Measurements from ENCODE around the gene GPR39.

Gene GPR39

DNA sequence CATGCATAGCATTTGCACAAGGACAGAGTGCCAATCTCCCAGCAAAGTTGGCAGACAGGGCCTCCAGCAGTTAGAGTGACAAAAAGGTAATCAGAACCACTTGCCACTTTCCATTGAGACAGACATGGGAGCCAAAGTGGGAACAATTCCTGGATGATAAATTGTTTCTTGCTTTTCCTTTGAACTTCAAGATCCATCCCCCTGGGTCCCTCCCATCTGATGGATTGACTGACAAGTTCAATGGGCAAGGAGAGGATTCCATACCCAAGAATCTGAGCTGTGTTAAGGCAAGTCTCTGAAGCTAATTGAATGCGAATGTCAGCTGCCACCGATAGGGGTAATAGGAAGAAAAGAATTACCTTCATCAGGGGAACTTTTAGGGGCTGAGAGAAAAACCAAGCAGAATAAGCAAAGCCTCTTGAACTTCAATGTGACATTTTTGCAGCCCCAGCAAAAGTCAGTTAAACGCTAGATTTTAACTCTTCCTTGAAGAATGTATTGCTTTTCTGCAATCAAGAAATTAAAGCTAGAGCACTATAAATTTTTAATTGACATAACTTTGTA is 156.9 kb downstream of the GPR39 start:
- DNase-seq: no peak

DNA sequence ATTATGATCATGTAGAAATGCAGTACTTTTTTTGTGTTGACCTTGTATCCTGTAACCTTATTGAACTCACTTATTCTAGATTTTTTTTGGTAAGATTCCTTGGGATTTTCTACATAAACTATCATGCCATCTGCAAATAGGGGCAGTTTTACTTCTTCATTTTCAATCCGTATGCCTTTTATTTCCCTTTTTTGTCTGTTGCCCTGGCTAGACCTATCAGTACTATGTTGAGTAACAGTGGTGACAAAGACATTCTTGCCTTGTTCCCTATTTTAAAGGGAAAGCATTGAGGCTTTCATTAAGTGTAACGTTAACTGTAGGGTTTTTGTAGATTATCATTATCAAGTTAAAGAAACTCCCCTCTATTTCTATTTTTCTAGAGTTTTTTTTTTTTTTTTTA is 161.1 kb downstream of the GPR39 start:
- DNase-seq: no peak

DNA sequence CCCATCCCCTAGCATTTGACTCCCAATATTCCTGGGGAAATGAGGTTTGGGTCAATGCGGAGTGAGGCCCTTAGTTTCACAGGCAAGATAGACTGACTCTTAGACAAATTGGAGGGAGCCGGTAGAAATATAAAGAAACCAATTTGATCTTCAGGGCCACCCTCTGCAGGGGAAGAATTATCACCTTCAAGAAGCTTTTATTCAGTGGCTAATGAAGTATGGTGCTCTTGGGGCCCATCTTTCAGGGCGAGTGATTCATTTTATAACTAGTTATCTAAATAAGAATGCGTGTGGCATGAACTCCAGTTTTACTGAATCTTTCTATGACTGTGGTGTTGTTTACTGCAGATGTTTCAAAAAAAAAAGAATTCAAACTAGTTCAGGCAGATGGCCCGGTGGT is 165.0 kb downstream of the GPR39 start:
- no peak for DNase-seq

DNA sequence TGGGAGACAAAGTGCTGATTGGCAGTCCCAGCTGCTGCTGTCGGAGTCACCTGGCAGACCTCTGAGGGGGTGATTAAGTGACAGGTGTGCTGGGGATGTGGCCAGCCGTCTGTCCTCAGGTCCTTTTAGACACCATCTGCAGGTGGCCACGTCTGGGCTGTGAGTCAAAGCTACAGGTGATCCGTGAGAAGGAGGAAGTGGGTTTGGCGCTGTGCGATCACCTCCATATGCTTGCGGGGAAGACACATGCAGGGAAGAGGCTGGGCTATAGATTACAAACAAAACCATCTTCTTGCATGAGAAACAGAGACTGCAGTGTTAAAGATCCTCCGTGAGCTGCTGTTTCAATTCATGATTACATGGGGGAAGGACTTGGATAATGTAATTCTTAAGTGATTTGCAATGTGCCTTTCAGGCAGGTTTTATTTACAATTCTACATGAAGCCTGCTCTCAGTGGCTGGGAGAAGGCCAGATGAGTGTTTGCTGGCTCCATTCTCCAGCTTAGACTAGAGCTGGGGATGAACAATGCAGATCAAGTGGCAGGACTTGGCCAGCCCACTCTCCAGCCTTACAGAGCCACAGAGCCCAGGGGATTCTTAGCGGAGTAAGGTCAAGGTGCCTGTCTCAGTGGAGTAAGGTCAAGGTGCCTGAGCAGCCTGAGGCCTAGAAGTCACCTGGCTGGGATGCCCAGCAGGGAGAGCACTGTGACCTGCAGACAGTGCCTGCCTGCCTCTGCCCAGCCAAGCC is 165.6 kb downstream of the GPR39 start:
- DNase-seq: peak; percentile 59

DNA sequence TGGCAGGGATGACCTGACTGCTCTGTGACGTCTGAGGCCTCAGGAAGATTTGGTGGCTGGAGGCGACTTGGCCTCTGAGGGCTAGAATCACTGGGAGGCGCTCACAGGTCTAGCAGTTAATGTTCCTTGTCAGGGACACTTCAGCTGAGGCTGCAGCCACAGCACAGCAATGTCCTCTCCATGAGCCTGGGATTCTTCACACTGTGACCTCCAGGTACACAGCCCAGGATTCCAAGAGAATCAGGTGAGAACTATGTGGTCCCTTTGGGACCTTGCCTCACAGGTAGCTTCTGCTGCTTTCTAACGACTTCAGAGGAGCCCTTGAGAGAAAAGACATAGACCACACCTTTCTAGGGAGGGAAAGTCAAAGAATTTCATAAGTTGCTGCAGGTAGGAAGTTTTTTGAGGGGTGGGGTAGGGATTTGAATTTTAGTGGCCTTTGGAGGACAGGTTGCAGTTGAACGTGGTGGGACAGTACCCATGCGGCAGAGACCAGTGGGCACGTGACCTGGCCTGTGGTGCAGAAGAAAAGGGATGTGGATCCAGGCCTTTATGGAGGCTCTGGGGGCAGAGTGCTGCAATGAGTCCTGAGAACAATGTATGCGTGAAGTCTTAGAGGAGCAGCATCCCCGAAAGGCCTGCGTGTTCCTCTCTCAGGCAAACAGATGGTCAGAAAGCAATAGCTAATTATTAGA is 167.2 kb downstream of the GPR39 start:
- DNase-seq: no peak

DNA sequence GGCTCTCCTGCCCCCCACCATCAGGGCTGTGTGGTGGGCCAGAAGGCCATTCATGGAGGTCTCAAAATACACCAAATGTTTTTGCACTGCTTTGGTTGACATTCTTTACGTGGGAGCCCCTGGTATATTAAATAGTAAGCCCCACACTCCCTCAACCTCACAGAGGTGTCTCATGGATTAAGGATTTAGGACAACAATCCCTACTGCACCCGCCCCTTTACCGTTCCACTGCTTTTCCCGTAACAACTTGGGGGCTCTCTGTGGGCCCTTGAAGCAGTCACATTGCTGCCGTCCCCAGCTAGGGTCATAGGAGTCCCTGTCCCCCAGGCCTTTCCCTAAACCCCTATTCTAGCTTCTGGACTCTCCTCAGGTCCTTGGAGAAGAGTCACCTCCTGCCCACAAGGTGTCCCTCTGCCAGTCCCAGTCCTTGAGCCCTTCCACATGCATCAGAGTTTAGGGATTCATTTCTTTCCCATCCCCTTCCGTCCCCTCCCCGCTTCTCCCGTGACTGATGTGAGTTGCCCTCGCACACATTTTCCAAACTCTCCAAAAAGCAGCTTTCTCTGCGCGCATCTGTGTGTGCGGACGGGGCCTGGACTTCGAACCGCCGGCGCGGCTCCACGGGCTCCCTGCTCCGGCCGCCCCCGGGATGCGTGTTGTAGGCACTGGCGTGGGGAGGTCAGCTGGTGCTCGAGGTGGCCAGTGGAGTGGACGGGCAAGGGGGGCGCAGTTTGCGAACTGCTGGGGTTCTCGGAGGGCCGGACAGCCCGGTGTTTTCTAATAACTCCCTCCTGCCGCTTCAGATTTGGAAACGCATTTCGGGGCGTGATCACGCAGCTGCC is 168.6 kb downstream of the GPR39 start:
- no peak for DNase-seq

DNA sequence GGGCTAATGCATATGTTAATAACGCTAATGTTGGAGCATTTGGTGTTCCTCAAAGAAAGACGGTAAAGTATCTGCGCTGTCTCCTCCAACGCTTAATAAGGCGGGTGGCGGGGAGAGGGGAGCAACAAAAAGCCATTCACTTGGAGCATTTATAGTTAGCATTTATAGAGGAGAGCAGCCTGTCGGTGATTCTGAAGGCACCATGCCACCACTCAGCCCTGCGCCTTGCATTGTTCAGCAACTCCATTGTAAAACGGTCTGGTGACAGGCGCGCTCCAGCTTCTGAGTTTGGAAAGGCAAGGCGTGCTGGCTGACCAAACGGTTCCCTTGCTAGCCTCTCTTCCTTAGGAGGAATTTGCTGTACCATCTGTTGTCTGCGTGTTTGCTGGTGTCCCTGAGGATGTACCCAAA is 169.5 kb downstream of the GPR39 start:
- DNase-seq: no peak

DNA sequence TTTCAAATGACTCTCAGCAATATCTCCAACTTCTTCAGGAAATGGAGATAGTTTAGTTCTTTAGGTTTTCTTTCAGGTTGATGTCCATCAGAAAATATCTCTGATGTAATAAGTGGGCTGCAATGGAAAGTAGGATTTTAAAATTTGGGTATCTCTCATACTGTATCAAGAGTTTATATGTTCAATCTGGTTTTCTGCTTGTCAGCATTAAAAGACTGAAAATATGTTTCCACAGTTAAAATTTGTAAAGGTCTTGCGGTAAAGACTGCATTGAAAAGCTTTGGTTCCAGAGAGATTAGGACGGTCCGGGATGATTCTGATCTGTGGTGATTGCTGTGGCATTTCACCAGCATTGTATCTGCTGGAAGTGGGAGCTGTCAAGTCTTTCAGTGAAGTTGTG is 170.2 kb downstream of the GPR39 start:
- no peak for DNase-seq

DNA sequence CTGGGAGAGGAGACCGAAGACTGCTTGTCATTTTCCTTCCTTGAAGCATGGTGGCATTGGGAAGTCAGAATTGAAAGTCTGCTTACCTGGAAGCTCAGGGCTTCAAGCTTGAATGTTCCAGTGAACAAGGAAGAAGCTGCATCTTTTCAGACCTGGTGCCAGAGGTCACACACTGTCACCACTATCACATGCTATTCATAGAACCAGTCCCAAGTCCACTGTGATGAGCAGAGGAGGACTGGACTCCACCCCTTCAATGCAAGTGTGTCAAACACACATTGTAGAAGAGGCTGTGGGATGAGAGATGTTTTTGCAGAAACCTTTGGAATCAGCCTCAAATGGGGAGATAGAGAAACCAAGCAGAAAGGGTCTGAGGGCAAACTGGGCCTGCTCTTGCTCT is 172.0 kb downstream of the GPR39 start:
- DNase-seq: no peak

DNA sequence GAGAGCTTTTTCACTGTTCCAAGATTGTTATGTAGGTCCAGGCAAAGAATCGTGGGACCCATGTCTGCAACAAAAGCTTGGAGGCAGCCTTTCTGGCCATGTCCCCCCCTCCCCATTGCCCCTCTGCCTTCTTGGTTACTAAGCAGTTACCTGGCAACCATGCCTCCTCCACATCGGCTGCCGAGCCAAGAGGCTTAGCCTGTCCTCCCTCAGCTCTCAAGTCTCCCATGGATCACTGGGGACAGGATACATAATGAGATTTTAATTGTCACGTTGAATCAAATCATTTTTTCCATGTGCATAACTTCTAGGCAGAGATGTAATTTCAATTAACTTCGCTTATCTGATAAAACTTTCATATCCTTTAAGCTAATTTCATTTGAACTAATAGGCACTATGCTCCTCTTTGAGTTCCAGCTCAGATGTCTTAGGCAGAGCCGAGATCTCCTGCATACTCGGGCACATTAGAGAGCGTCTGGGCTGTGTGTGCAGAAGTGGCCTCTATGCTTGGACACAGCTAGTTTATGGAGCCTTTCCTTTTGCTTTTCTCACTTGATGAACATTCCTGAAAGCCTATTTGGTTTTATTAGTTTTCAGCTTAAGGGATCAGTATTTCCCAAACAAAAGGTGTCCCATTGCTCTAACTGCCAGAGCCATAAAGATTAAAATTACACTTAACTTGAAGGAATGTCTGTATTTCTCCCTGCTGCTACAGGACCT is 172.7 kb downstream of the GPR39 start:
- DNase-seq: no peak

DNA sequence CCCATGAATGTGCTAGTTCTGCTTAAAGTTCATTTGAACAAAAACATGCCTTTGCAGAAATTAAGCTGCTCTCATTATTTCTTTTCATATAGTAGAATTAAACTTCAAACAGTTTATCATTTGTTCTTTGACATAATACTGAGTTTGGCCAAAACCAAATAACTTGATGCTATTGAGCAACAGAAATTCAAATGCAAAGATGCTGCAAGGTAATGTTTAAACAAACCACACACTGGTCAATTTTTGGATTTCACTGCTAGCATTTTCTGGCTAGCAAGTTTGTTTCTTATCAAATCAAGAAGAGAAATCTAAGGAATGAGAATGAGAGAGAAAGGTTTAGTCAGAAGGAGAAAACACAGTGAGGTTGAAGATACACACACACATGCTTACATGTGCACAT is 173.4 kb downstream of the GPR39 start:
- no peak for DNase-seq

DNA sequence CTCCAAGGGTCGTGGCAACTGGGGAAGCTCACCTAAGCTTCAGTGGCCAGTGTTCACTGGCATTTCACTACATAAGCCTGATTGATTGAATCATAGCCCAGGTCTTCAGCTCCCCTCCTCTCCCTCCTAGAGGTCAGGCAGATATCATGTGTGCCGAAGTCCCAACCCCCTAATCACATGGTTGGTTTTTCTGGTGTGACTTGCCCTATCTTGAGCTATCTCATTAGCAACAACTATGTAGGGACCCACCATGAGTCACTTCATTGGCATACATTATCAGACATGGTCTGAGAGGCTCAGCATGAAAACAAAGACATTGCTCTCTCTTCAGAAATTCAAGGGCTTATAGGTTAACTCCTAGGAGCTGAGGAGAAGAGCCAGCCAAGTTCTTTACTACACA is 176.6 kb downstream of the GPR39 start:
- DNase-seq: no peak

DNA sequence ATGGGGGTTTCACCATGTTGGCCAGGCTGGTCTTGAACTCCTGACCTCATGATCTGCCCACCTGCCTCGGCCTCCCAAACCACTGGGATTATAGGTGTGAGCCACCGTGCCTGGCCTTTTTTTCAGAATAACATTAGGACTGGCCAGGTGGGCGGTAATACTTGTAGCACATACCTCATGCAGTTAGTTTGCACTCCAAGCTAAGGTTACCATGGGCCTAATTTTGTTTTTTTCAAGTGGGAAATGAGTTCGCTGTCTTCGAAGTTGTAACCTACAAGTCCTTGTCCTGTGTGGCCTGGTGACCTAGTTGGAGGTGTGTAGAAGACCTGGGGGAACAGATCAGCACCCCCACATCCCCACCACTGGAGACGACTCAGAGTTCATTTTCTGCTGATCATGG is 178.6 kb downstream of the GPR39 start:
- DNase-seq: no peak

DNA sequence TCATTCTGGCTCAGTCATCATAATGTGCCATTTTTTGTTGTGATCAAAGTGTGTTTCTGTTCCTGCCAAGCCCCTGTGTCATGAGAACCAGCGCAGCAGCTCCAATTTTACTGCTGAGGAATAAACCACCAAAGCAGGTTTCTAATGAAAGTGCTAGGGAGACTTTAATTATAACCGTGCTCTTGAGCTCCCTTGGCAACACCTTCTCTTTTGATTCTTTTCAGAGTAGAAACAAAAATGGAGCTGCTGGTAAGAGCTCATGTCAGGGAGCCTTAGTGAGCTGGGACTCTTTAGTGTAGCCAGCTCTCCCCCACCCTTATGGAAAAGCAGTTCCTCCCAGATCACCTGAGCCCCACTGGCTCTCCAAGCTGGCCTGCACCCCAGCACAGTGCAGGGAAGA is 179.1 kb downstream of the GPR39 start:
- DNase-seq: no peak

DNA sequence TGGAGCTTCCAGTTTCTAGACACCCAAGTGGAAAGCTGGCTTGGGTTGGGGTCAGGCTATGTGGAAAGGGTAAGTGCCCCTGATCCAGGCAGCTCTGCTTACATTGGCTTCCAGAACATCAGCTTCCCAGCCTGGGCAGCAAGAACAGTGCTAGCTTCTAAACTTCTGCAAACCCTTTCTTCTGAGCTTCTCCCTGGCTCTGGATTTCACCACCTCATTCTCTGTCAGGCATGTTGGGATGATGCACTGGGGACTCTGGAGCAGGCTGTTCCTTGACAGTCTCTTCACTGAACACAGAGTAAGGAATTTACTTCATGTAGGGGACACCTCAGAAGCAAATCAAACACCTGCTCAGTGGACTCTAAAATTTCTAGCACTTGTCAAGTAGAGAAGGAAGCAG is 180.6 kb downstream of the GPR39 start:
- DNase-seq: no peak

DNA sequence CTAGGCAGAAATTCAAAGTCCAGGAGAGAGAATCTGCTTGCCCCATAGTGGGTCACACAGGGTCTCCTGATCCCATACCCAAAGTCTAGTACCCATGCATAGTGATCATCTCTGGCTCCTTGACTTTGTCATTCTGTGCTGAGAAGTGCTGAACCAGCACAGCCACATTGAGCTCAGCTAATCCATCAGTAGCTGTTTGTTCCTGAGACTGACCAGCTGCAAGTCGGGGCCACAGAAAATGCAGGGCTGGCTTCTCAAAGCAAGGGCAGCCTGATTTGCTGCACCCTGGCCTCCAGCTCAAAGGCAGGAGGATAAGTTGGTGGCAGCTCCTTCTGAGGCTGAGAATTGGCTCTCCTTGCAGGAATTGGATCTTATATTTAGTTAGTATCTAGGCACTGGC is 181.2 kb downstream of the GPR39 start:
- no peak for DNase-seq

DNA sequence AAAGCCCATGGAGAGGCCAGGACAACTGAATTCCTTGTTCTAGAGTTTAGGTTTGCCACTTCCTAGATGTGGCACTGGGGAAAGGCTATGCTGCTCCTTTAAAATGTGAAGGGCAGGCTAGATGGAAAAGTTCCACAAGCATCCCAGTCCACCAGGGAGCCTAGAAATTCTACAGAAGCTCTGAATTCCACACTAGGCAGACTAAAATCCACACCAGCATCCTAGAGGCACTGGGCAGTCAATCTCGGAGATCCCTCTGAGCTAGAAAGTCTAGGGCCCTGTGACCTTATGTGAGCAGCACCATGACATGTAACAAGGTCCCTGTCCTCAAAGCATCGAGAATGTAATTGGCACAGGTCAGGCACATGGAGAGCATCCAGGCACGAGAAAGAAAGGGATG is 181.9 kb downstream of the GPR39 start:
- DNase-seq: no peak

DNA sequence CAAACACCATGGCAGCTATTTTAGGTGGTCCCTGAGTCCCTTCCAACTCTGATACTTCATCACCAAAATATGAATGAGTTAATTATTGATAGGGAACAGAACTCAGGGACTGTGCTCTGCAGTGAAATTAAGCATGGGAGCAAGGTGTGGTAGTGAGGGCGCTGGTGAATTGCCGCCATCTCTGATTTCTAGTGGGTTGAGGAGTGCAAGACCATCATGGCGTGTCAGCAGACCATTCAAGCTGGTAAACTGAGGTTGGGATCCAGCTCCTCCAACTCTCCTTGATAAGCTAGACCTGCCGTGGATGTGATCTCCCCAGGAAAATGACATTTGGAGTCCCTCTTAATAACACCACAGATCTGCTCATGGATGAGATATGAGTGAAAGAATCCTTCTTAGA is 183.0 kb downstream of the GPR39 start:
- DNase-seq: no peak

DNA sequence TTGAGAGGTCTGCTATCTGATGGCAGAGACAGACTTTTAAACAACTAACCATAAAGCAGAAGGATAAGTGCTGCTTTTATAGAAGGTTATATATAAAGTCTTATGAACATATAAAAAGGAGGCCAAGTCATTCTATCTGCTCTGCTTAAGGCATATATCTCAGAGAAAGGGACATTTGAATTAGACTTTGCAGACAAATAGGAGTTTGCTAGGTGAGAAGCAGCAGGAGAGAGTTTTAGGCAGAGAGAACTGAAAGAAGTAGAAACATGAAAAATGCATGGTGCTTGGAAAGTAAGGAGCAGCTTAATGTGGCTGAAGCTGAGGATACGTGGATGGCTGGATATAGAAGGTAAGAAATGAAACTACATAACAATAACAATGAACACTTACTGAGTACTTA is 188.0 kb downstream of the GPR39 start:
- DNase-seq: no peak

DNA sequence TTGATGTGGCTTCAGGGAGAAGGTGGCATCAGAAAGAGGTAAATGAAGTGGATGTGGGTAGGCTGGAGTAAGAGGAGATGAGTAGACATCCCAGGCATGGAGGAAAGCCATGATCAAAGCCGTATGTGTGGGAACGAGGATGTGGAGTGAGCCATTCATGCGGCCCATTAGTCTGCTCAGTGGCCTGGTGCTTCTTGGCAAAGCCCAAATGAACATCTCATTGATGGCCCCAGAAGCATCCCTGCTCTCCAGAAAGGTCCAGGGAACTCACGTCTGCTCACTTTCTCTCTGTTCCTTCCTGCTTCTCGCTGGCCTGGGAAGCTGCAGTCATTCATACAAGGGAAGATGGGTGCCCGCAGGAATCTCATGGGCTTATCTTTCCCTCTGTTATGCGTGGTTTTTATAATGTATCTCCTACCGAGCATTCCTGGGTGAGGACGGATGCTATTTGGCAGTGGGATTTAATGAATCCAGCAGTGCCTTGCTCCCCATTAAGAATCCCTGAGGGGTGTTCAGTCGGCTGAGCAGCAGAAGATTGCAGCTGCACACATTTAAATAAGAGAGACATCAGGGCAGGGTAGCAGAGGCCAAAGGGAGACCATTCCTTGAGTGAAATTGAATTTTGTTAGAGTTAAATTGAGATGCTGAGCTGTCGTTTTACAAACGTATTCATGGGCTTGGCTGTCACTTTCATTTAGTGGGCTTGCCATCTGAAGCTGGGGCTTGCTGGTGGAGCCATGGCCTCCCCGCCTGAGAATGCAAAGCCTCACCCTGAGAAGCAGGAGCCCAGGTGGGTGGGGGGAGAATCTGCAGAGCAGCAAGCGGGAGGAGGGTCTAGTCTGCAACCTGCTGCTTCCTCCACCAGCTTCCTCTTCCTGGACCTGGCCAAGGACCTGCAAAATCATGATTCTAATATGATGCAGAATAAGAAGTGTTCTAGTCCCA is 188.9 kb downstream of the GPR39 start:
- no peak for DNase-seq

DNA sequence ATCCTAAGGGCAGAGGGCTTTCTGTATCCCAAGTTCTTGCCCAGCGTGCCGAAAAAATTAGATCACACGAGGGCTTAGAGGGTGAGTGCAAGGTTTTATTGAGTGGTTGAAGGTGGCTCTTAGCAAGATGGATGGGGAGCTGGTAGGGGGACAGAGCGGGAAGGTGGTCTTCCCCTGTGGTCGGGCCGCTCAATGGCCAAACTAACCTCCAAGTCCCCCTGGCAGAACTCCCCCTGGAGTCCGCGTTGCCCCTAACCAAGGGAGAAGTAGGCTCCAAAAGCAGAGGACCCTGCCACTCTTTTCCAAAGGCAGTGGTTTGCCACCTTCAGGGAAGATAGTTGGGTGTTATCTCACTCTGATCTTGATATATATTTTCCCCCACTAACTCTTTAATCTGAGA is 190.0 kb downstream of the GPR39 start:
- no peak for DNase-seq
